HepG2 (cell line): ENCODE data around the gene ANKRD65. TPM values are rescaled to one million over a fixed set of nuclear protein-coding genes. Genes with fewer than 3 reads are reported as not detected.

Experiments
- AKAP8 ChIP-seq: sonication (generic); formaldehyde crosslinking; IDR thresholded peaks from 2 replicates; pipeline ENCODE4 v1.5.1; 2020; ENCODE audit warnings: mild to moderate bottlenecking, missing genetic modification reagents
- CBX5 ChIP-seq: sonication (generic); formaldehyde crosslinking; IDR thresholded peaks from 2 replicates; pipeline ENCODE4 v1.4.0; 2020; ENCODE audit warnings: missing genetic modification reagents, borderline replicate concordance
- CHCHD3 ChIP-seq: sonication (generic); formaldehyde crosslinking; IDR thresholded peaks from 2 replicates; pipeline ENCODE4 v1.8.0; 2022; ENCODE audit warnings: mild to moderate bottlenecking, missing genetic modification reagents, moderate library complexity
- EHMT2 ChIP-seq: fragments of 200-600 bp; sonication (generic); IDR thresholded peaks from 2 replicates; pipeline ENCODE4 v1.7.0; 2017; ENCODE audit warnings: antibody characterized with exemption, low read depth, low read length, borderline replicate concordance
- HNRNPH1 ChIP-seq: fragments of 200-400 bp; formaldehyde crosslinking; optimal IDR thresholded peaks from 2 replicates; pipeline ENCODE3; 2017; ENCODE audit warnings: mild to moderate bottlenecking, low read depth, low read length
- HOXA7 ChIP-seq: sonication (generic); formaldehyde crosslinking; IDR thresholded peaks from 2 replicates; pipeline ENCODE4 v1.8.1; 2022; ENCODE audit warnings: mild to moderate bottlenecking, missing genetic modification reagents, moderate library complexity
- MEF2D ChIP-seq: sonication (generic); formaldehyde crosslinking; IDR thresholded peaks from 2 replicates; pipeline ENCODE4 v1.5.1; 2020; ENCODE audit warnings: mild to moderate bottlenecking, missing genetic modification reagents
- SRF ChIP-seq: IDR thresholded peaks from 2 replicates; pipeline ENCODE4 v1.6.1; 2011; ENCODE audit warnings: mild to moderate bottlenecking, low read depth, low read length, moderate library complexity
- polyA plus RNA-seq, 8 experiments: library from polyadenylated mRNA; depleted of rRNA in 3 of 8; stranded (reverse) in 7 of 8; unstranded in 1 of 8; fragments of >200 nt; fragmentation: Illumina TruSeq in 4 of 8; extraction: Trizol in 4 of 8; gene quantifications; 2 replicates each; pipeline versions ENCODE4 v1.2.1 to v1.2.3, GENCODE V29; 2011 to 2016; ENCODE audit warnings: low read depth in 4 of 8, missing spikeins in 1 of 8, mixed read lengths in 1 of 8; ENCODE audit not compliant: insufficient read depth in 1 of 8
- total RNA-seq, 5 experiments: library from RNA; depleted of rRNA; stranded (reverse); fragments of >200 nt; fragmentation: Illumina TruSeq; extraction: Trizol; gene quantifications; 2 replicates each; pipeline ENCODE4 v1.2.3, GENCODE V29; 2016; ENCODE audit warnings: low read depth in 1 of 5
- TF ChIP-seq, protein P1 (sequence below): sonication (generic); formaldehyde crosslinking; IDR thresholded peaks from 2 replicates; pipeline ENCODE4 v1.5.0; 2020; ENCODE audit warnings: missing genetic modification reagents
- TF ChIP-seq, protein P2 (sequence below): sonication (generic); formaldehyde crosslinking; IDR thresholded peaks from 2 replicates; pipeline ENCODE4 v1.4.0; 2020; ENCODE audit warnings: missing genetic modification reagents
- TF ChIP-seq, protein P3 (sequence below): sonication (generic); formaldehyde crosslinking; IDR thresholded peaks from 2 replicates; pipeline ENCODE4 v1.4.0; 2020; ENCODE audit warnings: mild to moderate bottlenecking, missing genetic modification reagents
- TF ChIP-seq, protein P4 (sequence below): sonication (generic); formaldehyde crosslinking; IDR thresholded peaks from 2 replicates; pipeline ENCODE4 v1.4.0; 2020; ENCODE audit warnings: missing genetic modification reagents, mild to moderate bottlenecking, borderline replicate concordance
- TF ChIP-seq, protein P5 (sequence below): sonication (generic); formaldehyde crosslinking; IDR thresholded peaks from 2 replicates; pipeline ENCODE4 v1.4.0; 2020; ENCODE audit warnings: mild to moderate bottlenecking, missing genetic modification reagents
- TF ChIP-seq, protein P6 (sequence below): IDR thresholded peaks from 2 replicates; pipeline ENCODE4 v1.6.1; 2016; ENCODE audit warnings: missing biosample characterization, missing genetic modification reagents, low read depth

ANKRD65 gene
- total and polyA plus RNA-seq, 2 of the 13 experiments (the other 11 are each of a cell fraction or from before 2014, with no cell fraction given): 12.1 to 30.1 TPM

DNA sequence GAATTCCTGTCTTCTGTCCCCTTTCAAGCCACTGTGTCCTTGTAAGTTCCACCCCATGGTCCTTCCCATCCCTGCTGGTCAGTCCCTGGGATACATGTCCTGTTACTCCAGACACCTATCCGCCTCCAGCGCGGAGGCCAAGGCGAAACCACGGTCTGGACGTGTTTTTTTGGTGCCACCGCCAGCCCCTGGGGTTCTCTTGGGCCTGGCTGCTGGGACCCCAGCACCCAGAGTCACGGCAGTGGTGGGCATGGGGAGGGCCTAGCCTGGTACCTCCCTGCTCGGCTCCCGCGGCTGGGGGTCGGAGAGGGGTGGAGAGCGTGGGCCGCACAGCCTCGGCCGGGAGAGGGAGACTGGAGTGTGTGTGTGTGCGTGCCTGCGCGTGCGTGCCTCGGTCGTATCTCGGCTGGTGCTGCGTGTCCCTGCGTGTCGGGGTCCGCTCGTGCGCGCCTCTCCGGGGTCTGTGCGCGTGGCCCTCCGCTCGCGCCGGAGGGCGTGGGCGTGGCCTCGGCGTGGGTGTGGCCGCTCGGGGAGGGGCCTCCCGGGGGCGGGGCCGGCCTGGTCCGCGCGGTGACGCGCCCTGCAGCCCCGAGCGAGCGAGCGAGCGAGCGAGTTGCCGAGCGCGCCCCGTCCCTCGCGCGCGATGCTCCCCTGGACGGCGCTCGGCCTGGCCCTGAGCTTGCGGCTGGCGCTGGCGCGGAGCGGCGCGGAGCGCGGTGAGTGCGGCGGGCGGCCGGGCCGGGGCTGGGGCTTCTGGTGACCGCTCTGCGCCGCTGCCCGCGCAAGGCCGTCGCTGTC lies 14.2 kb upstream of the ANKRD65 start, which contains the start of gene VWA1 (continued):
- TF ChIP-seq, protein P1, sequence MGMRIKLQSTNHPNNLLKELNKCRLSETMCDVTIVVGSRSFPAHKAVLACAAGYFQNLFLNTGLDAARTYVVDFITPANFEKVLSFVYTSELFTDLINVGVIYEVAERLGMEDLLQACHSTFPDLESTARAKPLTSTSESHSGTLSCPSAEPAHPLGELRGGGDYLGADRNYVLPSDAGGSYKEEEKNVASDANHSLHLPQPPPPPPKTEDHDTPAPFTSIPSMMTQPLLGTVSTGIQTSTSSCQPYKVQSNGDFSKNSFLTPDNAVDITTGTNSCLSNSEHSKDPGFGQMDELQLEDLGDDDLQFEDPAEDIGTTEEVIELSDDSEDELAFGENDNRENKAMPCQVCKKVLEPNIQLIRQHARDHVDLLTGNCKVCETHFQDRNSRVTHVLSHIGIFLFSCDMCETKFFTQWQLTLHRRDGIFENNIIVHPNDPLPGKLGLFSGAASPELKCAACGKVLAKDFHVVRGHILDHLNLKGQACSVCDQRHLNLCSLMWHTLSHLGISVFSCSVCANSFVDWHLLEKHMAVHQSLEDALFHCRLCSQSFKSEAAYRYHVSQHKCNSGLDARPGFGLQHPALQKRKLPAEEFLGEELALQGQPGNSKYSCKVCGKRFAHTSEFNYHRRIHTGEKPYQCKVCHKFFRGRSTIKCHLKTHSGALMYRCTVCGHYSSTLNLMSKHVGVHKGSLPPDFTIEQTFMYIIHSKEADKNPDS (CRISPR knock-in tag): no peak
- no peak for TF ChIP-seq HNRNPH1
- TF ChIP-seq, protein P2, sequence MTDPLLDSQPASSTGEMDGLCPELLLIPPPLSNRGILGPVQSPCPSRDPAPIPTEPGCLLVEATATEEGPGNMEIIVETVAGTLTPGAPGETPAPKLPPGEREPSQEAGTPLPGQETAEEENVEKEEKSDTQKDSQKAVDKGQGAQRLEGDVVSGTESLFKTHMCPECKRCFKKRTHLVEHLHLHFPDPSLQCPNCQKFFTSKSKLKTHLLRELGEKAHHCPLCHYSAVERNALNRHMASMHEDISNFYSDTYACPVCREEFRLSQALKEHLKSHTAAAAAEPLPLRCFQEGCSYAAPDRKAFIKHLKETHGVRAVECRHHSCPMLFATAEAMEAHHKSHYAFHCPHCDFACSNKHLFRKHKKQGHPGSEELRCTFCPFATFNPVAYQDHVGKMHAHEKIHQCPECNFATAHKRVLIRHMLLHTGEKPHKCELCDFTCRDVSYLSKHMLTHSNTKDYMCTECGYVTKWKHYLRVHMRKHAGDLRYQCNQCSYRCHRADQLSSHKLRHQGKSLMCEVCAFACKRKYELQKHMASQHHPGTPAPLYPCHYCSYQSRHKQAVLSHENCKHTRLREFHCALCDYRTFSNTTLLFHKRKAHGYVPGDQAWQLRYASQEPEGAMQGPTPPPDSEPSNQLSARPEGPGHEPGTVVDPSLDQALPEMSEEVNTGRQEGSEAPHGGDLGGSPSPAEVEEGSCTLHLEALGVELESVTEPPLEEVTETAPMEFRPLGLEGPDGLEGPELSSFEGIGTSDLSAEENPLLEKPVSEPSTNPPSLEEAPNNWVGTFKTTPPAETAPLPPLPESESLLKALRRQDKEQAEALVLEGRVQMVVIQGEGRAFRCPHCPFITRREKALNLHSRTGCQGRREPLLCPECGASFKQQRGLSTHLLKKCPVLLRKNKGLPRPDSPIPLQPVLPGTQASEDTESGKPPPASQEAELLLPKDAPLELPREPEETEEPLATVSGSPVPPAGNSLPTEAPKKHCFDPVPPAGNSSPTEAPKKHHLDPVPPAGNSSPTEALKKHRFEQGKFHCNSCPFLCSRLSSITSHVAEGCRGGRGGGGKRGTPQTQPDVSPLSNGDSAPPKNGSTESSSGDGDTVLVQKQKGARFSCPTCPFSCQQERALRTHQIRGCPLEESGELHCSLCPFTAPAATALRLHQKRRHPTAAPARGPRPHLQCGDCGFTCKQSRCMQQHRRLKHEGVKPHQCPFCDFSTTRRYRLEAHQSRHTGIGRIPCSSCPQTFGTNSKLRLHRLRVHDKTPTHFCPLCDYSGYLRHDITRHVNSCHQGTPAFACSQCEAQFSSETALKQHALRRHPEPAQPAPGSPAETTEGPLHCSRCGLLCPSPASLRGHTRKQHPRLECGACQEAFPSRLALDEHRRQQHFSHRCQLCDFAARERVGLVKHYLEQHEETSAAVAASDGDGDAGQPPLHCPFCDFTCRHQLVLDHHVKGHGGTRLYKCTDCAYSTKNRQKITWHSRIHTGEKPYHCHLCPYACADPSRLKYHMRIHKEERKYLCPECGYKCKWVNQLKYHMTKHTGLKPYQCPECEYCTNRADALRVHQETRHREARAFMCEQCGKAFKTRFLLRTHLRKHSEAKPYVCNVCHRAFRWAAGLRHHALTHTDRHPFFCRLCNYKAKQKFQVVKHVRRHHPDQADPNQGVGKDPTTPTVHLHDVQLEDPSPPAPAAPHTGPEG (CRISPR knock-in tag): no peak
- TF ChIP-seq, protein P3, sequence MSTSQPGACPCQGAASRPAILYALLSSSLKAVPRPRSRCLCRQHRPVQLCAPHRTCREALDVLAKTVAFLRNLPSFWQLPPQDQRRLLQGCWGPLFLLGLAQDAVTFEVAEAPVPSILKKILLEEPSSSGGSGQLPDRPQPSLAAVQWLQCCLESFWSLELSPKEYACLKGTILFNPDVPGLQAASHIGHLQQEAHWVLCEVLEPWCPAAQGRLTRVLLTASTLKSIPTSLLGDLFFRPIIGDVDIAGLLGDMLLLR (CRISPR knock-in tag): no peak; the same call in 1 of the 2 replicates
- TF ChIP-seq HOXA7: no peak
- TF ChIP-seq, protein P4, sequence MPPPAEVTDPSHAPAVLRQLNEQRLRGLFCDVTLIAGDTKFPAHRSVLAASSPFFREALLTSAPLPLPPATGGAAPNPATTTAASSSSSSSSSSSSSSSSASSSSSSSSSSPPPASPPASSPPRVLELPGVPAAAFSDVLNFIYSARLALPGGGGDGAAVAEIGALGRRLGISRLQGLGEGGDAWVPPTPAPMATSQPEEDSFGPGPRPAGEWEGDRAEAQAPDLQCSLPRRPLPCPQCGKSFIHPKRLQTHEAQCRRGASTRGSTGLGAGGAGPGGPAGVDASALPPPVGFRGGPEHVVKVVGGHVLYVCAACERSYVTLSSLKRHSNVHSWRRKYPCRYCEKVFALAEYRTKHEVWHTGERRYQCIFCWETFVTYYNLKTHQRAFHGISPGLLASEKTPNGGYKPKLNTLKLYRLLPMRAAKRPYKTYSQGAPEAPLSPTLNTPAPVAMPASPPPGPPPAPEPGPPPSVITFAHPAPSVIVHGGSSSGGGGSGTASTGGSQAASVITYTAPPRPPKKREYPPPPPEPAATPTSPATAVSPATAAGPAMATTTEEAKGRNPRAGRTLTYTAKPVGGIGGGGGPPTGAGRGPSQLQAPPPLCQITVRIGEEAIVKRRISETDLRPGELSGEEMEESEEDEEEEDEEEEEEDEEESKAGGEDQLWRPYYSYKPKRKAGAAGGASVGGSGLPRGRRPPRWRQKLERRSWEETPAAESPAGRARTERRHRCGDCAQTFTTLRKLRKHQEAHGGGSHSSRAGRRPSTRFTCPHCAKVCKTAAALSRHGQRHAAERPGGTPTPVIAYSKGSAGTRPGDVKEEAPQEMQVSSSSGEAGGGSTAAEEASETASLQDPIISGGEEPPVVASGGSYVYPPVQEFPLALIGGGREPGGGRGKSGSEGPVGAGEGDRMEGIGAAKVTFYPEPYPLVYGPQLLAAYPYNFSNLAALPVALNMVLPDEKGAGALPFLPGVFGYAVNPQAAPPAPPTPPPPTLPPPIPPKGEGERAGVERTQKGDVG (CRISPR knock-in tag): no peak
- TF ChIP-seq, protein P5, sequence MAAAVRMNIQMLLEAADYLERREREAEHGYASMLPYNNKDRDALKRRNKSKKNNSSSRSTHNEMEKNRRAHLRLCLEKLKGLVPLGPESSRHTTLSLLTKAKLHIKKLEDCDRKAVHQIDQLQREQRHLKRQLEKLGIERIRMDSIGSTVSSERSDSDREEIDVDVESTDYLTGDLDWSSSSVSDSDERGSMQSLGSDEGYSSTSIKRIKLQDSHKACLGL (CRISPR knock-in tag): peak; percentile 77
- no peak for TF ChIP-seq SRF
- no peak for TF ChIP-seq CBX5 (CRISPR knock-in tag)
- no peak for TF ChIP-seq EHMT2
- no peak for TF ChIP-seq CHCHD3 (CRISPR knock-in tag)
- peak; percentile 53; the same call in 1 of the 2 replicates for TF ChIP-seq AKAP8 (CRISPR knock-in tag)
- TF ChIP-seq, protein P6, sequence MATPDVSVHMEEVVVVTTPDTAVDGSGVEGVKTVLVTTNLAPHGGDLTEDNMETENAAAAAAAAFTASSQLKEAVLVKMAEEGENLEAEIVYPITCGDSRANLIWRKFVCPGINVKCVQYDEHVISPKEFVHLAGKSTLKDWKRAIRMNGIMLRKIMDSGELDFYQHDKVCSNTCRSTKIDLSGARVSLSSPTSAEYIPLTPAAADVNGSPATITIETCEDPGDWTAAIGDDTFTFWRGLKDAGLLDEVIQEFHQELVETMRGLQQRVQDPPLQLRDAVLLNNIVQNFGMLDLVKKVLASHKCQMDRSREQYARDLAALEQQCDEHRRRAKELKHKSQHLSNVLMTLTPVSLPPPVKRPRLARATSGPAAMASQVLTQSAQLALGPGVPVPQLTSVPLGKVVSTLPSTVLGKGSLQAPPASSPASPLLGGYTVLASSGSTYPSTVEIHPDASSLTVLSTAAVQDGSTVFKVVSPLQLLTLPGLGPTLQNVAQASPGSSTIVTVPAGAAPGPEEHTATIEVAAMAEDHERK (CRISPR knock-in tag): no peak
- TF ChIP-seq MEF2D (CRISPR knock-in tag): no peak
